Lung microvascular endothelial cell (primary cell): Measurements from ENCODE around the gene VSX2. TPM values are rescaled to one million over a fixed set of nuclear protein-coding genes. Genes with fewer than 3 reads are reported as not detected.

Source experiments
- DNase-seq, 2 donors: peaks; one replicate each; pipeline versions ENCODE4 v3.0.0 to v3.0.0-alpha.2; 2010; ENCODE audit warnings: low read depth in 2 of 2
- total RNA-seq: library from RNA; depleted of rRNA; stranded (reverse); fragments of >200 nt; gene quantifications from 2 replicates; pipeline ENCODE4 v1.2.1, GENCODE V29; 2014

Gene VSX2
- total RNA-seq, 1 donor from 2014 or later, result not detected

DNA sequence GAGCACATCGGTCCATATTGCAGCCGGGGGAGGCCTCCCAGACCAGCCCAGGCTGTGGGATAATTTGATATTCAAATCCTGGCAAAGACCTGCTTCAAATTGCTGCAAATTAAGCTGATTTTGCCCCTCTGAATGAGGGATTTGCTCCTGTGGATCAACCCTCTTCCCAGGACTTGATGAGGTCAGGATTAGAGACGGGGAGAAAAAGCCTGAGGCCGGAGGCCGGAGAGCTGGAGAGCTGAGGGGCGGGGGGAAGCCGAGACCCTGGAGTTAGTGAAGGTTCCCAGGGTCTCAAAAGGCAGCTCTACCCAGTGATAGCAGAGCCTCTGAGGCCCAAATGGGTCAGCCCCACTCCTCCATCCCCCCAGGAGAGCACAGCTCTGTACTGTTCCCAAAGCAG lies 17.5 kb upstream of the VSX2 start:
- no peak for DNase-seq

DNA sequence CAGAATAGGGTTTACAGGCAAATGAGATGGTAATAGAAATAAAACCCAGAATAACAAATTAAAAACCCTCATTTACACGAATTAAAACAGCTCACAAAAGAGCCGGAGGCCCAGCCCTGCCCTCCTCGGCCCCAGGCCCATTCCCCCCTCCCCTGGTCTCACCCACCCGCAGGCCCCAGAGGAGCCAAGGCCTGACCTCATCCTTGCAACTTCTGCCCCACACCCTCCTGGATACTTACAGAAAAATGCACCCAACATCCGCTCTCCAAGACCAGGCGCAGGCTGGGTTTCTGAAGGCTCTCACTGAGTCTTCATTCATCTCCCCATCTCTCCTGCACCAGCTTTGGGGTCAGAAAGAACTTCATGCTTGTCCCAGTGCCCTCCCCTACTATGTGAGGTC lies 16.2 kb upstream of the VSX2 start:
- DNase-seq, result no peak

GRCh38 chr14:74231784-74232183 lies 7.5 kb upstream of the VSX2 start:
- no peak for DNase-seq

- DNase-seq, result no peak
These were observed 4.2 kb upstream of the VSX2 start for GRCh38 chr14:74235017-74235416.

GRCh38 chr14:74237441-74237840 lies 1.8 kb upstream of the VSX2 start:
- no peak for DNase-seq

- no peak for DNase-seq
These were observed 872 bp downstream of the VSX2 start for GRCh38 chr14:74239848-74240793.

DNA sequence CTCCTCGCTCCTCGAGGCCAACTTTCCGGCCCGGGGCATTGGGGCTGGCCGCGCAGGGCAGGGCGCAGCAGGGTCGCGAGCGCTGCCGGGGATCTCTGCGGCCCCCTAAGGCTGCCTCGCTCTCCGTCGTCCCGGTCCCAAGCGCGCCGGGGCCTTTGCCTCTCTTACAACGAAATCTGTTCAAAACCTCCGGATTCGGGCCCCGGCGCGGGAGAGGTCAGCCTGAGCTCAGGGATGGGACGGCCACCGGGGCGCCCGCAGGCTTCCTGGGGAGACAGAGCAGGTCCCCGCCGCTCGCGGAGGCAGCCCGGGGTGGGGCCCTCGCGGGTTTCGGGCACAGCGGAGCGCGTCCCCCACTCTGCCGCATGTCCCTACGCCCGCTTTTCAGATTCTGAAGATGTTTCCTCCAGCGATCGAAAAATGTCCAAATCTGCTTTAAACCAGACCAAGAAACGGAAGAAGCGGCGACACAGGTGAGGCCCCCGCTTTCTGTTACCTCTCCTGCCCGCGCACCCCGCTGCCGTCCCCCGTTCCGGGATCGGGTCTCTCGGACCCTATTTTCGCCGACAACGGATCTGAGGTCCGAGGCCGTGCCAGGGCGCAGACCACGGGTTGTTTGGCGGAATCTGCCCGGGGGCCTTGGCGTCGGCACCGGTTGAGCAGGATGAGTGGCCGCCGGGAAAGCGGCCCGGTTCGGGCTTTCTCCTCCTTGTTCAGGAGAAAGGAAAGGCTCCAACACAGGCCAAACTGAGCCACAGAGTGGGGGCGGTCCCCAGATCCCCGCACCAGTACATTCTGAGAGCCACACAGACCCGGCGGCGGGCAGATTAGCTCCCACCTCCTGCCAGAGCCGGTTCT lies 1.8 kb downstream of the VSX2 start:
- DNase-seq, result peak in 1 of 2 donors; percentile 26

DNA sequence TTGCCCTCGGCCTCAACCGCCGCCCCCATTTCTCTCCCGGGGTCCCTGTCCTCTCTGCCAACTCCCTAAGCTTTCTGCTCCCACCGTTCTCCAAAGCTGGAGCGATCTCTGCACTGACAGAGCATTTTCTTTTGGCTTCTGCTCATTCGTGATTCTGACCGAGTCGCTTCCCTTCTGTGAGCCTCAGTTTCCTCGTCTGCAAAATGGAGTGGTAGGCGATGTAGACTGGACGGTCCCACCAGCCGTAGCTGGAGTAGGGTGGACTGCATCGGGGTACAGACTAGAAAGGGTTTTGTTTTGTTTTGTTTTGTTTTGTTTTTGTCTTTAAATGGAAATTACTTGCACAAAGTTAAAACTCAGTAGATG lies 2.4 kb downstream of the VSX2 start:
- DNase-seq, result no peak

GRCh38 chr14:74242021-74242779 lies 3.0 kb downstream of the VSX2 start:
- no peak for DNase-seq

- DNase-seq, result no peak
These were observed 3.5 kb downstream of the VSX2 start for GRCh38 chr14:74242780-74243042.

- no peak for DNase-seq
These were observed 3.8 kb downstream of the VSX2 start for GRCh38 chr14:74243051-74243450.

DNA sequence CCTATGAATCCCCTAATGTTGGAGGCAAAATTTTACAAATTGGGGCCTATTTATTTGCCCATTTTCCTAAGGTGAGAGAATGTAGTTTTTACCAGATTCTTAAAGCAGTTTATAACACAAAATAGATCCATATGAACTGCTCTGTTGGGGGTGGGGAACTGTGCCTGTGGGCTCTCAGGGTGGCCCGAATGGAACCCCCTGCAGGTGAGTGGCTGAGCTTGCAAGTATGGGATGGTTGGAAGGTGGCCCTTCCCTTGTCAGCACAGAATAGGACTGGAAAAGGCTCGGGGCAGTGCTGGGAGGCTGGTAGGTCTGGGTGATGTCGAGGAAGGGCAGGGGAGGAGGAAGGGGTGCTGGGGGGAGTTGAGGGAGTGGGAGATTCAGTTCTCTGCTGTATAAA lies 4.9 kb downstream of the VSX2 start:
- no peak for DNase-seq

DNA sequence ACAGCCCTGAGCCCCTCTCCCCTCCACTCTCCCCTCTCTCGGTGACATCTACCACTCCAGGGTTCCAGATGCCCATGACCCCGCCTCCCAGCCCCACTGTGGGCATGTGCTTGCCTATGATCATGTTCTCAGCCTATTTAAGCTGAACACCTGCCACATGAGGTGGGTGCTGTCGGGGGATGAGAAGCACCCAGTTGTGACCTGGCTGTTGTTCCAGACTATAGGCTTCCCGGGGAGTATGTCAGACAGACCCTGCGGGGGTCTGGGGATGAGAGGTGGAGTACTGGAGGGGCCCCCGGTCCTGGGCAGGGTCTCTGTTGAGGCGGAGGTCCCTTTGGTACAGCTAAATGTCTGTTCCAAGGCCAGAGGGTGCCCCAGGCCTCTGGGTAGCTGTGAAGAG lies 6.0 kb downstream of the VSX2 start:
- DNase-seq, result no peak

DNA sequence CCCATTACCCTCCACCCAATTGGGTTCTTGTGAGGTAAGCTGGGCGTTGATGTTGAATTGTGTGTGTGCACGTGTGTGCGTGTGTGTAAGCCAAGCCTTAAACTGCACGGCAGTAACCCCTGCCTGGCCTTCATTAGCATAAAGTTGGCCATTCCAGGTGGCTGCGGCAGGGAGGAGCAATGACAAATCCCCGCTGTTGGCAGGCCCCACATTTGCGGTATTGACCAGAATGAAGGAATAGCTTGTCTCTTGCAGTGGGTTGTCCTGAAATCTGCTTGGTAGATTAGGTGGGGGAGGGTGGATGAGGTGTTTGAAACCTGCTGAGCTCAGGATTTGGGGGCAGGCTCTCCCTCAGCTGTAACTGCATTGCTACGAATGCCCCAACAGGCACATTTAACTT lies 7.3 kb downstream of the VSX2 start:
- no peak for DNase-seq

GRCh38 chr14:74248017-74248416 lies 8.8 kb downstream of the VSX2 start:
- no peak for DNase-seq

GRCh38 chr14:74249433-74250375 lies 10.5 kb downstream of the VSX2 start:
- DNase-seq, result no peak

DNA sequence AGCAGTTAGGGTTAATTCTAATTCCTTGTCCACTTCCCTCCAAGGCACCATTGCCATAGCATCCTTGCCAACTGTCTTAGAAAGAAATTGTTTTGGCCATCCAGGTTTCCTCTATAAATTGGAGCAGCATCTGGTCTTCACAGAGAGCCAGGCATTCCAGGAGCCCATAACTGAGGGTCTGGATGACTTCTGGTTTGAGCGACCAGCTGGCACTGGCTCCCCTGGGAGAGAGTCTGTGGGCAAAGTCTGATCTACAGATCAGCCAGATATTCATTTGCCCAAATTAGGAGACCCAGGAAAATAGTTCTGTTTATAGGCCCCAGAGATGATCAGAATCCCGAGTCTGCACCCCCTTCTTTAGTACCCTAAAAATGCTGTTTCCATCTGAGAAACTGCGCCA lies 16.0 kb downstream of the VSX2 start:
- no peak for DNase-seq

DNA sequence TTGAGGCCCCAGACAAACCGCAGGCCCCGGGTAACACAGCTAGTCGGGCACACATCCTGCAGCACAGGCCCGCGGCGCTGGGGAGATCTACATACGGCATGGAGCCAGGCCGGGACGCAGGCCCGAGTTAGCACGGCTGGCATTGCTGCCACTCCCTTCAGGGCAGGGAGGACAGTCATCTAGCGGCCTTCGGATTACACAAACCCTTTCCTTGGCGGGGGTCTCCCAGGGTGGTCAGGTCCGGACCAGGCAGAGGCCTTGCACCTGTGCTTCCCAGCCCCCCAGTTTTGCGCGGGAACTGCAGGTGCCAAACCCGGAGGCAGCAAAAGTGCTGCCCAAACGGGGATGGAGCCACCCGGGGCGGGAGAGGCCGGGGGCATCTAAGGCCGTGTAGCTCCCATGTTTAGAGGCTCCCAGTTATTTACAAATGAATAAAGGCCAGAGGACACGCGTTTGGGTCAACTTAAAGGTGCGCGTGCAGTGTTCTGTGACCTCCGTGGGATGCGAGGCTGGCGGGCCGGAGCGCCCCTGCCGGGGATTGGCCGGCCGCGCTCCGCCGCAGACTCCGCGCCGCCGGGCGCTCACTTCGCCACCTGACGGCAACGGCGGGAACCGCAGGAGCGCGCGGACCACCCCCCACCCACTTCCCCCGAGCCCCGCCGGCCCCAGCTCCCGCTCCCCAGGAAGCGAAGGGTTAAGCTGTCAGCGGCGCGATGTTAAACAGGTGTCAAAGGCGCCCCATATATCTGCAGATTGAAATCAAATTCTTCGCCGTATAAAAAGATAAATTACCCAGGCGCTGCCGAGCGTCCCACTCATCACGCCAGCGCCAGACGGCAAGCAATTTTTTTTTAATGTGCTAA lies 18.1 kb downstream of the VSX2 start:
- DNase-seq, result peak; percentile 33 to 51

DNA sequence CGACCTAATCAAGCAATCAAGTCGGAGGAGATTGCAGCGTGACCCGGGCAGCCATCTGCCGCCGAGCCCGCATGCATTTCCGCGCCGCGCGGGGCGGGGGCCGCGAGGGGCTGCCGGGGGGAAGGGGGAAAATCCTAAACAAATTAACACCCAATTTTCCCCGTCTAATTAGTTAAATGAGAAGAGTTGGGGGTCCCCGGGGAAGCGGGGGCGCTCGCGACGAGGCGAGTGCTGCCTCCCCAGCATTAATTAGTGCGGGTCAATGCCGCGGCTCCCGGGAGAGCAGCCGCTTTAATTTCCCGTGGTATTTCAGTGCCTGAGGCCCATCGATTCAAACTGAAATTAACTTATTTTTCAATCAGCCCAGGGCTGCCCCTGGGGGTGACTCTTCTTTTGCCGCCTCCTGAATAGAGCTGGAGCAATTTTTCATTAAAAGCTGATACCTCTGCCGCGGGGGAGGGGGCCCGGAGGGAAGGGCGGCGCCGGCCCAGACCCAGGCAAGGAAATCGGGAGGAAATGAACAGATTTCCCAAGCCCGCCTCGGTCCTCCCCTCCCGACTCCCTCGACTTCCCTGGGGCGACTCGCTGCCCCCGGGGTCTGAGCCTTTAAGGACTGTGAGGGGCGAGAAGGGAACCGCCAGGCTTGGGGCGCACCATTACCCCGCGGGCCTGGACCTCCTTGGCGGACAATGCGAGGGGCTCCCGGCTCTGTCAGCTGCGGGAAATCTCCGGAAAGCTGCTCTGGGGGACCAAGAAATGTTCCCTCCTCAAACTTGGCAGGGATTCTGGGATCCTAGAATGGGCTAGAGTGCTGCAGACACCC lies 18.9 kb downstream of the VSX2 start:
- DNase-seq, result no peak
